ENCODE results near the gene HLA-DMB.

HLA-DMB gene

GRCh38 chr6:32885698-32886286 lies 55.0 kb downstream of the HLA-DMB start:
- ATAC-seq: peak; percentile 84
- no peak for TF ChIP-seq CSDC2 (CRISPR knock-in tag; IDR thresholded peaks at IDR 0.05)
- no peak for TF ChIP-seq BACH2 (CRISPR knock-in tag; IDR thresholded peaks at IDR 0.05; ENCODE audit: borderline replicate concordance)
- TF ChIP-seq ZFP30 (CRISPR knock-in tag; IDR thresholded peaks at IDR 0.05): no peak
- TF ChIP-seq, protein P1, sequence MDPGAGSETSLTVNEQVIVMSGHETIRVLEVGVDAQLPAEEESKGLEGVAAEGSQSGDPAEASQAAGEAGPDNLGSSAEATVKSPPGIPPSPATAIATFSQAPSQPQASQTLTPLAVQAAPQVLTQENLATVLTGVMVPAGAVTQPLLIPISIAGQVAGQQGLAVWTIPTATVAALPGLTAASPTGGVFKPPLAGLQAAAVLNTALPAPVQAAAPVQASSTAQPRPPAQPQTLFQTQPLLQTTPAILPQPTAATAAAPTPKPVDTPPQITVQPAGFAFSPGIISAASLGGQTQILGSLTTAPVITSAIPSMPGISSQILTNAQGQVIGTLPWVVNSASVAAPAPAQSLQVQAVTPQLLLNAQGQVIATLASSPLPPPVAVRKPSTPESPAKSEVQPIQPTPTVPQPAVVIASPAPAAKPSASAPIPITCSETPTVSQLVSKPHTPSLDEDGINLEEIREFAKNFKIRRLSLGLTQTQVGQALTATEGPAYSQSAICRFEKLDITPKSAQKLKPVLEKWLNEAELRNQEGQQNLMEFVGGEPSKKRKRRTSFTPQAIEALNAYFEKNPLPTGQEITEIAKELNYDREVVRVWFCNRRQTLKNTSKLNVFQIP (CRISPR knock-in tag; IDR thresholded peaks at IDR 0.05; ENCODE audit: borderline replicate concordance, low read depth): no peak
- no peak for TF ChIP-seq ZNF70 (CRISPR knock-in tag; IDR thresholded peaks at IDR 0.05)
- TF ChIP-seq ZFP3 (CRISPR knock-in tag; IDR thresholded peaks at IDR 0.05): no peak
- no peak for TF ChIP-seq OSR1 (CRISPR knock-in tag; IDR thresholded peaks at IDR 0.05)
- TF ChIP-seq ZNF565 (CRISPR knock-in tag; conservative IDR thresholded peaks at IDR 0.05; ENCODE audit: low read depth): no peak

Data from SK-N-SH treated with all-trans-retinoic acid at 6 μM for 48 hours (cell line).